ENCODE data around the gene REEP5.
"Not testable (repeated sequence)": the region's sequence is repeated elsewhere in the genome, so short reads cannot be mapped to it uniquely, and the experiment has no call there.

The REEP5 gene

GRCh38 chr5:112931473-112931872, 9.4 kb upstream of the REEP5 start:
- DNase-seq: no peak

DNA sequence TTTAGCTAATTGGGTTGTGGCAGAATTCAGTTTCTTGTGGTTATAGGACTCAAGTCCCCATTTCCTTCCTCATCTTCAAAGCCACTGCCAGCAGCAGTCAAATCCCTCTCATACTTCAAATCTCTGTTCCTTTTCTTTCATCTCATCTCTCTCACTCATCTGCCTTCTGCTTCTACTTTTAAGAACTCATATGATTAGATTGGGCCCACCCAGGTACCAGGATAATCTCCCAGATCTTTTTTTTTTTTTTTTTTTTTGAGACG, 8.0 kb upstream of the REEP5 start:
- DNase-seq: peak; percentile 60

DNA sequence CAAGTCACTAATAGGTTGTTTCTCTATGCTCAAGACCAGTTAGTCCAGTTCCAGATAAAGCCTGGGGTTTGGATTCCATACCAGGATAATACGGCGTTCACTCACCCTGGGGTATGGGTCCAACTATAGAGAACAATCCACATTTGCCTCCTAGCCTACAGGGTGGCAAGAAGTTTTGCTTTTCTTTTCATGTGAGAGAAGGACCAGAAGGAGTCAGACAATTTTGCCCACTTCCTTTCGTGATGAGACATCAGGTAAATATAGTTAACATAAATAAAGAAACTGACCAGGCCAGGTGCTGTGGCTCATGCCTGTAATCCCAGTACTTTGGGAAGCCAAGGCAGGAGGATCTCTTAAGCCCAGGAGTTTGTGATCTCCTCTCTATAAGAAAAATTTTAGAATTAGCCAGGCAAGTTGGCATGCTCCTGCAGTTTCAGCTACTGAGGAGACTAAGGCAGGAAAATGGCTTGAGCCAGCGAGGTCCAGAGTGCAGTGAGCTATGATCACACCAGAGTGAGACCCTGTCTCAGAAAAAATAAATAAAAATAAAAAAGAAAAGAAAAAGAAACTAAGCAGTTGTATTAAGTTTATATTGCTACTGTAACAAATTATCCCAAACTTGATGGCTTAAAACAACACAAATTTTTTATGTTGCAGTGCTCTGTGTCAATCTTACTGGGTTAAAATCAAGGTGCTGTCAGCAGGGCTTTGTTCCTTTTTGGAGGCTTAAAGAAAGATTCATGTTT, 7.5 kb upstream of the REEP5 start:
- peak; percentile 25 for DNase-seq

- DNase-seq: no peak
Observed at GRCh38 chr5:112923988-112924387, 2.0 kb upstream of the REEP5 start.

DNA sequence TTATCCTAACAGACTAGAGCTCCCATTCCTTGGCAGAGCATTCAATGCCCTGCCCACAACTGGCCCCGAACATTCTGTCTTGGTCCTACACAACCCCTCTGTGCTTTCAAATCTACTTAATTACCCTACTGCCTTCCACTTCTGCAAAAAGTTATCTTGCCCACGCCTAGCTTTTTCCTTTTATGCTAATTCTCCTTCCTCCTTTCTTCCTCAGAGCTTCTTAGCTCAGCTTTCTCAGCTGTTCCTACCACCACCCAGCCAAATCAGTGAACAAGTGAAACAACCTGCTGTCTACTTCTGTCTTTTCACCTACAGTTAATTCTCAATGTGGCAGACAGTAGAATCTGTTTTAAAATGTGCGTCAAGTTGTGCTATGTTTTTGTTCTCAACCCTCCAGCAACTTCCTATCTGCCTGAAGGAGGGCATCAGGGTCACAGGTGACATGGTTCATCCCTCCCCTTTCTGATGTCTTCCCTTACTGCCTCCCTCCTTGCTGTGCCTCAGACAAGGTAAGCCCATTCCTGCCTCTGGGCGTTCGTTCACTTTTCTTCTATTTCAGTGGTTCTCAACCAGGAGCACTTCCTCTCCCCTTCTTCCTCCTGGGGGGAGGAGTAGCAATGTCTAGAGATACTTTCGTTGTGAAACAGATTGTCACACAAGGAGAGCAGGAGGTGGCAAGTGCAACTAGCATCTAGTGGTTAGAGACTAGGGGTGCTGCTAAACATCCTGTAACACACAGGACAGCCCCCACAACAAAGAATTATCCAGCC, 1.3 kb upstream of the REEP5 start:
- DNase-seq: peak; percentile 50

DNA sequence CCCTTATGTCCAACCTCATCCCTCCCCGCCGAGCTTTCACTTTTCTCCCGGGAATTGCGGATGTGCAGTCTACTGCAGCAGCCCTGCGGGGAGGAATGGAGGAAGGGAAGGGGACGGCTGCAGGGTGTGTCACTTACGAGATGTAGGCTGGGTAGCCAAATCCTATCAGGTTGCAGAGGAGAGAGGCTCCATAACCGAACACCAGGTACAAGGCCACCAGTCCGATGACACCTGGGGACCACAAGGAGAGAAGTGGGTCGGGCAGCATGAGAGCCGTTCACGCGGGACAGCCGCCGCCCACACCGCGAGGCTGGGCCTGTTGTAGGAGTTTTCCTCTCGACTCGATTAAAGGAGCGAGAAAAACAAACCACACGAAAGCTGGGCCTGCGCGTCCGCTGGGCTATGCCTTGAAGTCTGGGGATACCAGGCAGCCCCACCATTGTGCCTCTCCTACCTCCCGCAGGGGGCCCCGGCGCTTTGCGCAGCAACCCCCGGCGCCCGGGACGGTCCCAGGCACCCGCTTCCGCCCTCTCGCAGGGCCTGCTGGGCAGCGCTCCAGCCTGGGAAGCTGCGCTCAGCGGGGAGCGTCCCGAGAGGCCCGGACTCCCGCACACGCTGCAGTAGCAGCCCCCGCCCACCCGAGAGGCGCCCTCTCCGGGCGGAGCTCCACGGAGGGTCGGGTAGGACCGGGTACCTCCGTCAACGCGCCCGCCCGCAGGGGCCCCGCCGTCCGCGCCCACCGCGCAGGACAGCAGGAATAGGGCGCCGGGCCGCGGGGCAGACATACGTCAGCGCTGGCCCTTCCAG, 798 bp downstream of the REEP5 start:
- DNase-seq: peak; percentile 55

- no peak for DNase-seq
Observed at GRCh38 chr5:112919972-112920371, 2.1 kb downstream of the REEP5 start.

GRCh38 chr5:112918679-112919078, 3.3 kb downstream of the REEP5 start:
- no peak for DNase-seq

- DNase-seq: no peak
Observed at GRCh38 chr5:112918136-112918535, 3.9 kb downstream of the REEP5 start.

DNA sequence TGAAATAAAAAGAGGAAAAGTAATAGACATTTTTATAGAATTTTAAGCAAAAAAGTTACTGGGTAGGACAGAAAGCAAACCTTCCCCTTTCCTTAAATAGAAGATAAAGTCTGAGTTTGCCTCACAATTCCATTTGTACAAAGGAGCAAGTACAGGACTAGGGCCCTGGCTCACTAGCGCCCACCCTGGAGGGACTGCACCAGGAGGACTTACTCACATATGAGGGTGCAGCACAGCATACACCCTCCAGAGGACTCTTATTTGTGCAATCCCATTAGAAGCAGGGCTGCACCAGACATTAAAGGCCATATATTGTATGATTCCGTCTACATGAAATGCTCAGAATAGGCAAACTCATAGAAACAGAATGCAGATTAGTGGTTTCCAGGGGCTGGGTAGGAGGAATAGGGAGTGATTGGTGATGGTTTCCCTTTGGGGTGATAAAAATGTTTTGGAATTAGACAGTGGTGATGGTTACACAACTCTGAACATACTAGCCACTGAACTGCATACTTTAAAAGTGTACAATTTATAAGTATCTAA, 4.5 kb downstream of the REEP5 start:
- DNase-seq: peak; percentile 24

DNA sequence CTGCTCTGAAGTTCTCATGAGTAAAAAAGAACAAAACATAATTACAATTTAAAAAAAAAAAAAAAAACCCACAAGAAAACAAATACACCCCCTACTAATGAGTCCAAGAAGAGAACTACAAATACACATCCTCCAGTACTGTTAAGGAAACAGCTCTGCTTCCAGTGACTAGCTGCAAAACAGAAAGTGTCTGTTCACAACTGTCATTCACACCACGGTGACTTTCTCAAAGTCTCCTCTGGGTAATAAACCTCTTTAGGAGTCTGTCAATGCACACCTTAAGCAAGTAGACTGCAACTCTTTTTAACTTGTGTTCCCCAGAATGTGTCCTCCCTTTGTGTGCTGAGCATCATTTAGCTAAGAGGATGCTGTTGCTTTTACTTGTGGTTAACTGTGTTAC, 6.2 kb downstream of the REEP5 start:
- peak; percentile 23 for DNase-seq

DNA sequence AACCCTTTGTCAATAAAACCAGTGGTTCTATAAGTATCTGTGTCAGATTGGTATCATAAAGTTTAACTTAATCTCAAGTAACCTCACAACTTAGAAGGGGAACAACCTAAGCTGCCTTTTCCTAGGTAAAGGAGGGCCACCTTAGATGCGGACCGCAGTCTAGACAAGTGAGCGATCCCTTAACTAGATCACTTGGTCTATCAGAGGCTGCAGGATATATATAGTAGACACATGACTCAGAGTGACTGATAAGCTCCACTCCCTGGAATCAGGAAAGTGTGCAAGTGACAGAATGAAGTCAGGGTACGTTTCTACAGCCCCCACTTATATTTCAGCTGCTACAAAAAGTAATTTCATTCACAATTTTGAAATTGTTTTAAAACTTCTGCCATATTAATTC, 7.4 kb downstream of the REEP5 start:
- no peak for DNase-seq

DNA sequence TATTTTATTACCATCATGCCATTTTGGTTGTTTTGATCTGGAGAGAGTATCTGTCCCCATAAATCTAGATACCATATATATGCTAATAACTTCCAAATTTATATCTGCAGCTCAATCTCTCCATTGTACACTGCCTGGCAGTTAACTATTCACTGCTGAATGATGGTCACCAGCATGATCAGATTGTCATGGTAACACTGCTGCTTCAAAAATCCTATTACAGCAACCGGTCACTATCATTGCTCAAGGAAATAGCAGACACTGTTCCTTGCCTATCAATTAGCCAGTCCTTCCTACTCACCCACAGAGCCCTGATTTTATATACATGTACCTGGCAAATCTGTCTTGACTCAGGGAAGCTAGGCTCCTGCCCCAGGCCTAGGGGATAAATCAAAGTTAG, 11.5 kb downstream of the REEP5 start:
- DNase-seq: no peak

DNA sequence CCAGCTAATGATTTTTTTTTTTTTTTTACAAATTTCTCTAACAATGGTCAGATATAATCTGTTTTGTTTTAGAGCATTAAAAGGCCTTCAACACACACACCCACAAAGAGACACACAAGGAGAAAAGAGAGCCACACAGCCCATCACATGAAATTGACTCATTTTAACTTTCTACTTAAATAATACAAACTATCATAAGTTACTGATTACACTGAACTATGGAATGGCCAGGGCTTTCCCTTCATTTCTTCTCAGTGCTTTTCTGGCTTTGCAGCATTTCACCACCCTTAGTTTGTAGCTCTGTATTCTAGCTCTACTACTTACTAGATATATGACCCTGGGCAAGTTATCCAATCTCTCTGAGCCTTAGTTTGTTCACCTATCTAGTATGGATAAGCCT, 13.2 kb downstream of the REEP5 start:
- no peak for DNase-seq

DNA sequence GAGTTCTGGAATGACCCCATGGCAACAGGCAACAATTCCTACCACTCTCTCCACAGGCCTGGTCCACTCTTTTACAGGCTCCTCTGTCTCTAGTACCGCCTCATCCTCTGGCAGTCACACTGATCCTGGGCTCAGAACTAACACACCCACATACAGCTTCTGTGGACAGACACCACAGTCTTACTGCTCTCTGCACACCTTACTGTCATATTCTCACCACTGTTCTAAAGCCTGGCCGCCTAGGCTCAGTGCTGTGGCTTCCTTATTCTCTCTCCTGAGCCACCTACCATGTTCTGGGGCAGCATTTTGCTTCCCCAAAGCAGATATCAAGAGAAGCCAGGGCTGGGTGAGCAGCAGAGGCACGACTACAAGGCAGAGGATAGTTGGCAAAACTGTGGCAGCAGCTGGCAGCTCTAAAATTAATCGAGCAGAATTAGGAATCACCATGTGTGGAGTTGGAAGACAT, 14.8 kb downstream of the REEP5 start:
- no peak for DNase-seq

- DNase-seq: no peak
Observed at GRCh38 chr5:112906637-112907036, 15.4 kb downstream of the REEP5 start.

- not testable (repeated sequence) for DNase-seq
Observed at GRCh38 chr5:112904996-112905395, 17.0 kb downstream of the REEP5 start.

DNA sequence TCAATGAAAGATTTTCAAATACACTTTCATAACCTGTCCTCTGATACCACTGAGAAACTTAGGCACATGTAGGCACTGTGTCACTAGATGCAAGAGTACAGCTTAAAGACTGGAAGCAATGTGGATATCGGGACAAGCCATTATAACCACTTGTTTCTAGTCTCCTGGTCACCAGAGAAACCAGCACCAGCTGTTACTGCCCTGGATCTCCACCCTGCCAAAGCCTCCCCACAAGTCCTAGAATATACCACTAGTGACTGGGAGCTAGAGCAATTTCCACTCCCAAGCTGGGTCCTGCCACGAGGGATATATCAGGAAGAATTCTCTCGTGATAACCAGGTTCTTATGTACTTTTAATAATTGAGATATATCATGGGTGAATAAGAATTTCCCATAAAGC, 19.5 kb downstream of the REEP5 start:
- DNase-seq: no peak

GRCh38 chr5:112895682-112896081, 26.3 kb downstream of the REEP5 start:
- DNase-seq: no peak

DNA sequence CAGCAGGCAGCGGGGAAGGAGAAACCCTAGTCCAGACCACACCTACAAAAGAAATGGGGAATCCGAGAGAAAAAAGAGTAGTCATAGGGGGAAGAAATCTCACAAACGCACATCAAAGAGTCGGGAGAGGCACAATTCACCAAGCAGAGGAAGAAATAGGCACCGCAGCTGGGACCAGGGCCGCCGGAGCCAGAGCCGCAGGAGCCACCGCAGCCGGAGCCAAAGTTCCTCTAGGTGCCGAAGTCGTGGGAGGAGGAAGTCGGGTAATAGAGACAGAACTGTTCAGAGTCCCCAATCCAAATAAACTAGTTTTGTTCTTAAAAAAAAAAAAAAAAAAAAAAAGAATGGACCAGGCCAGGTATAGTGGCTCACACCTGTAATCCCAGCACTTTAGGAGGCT, 29.3 kb downstream of the REEP5 start:
- DNase-seq: no peak

GRCh38 chr5:112892066-112892465, 30.0 kb downstream of the REEP5 start:
- not testable (repeated sequence) for DNase-seq

GRCh38 chr5:112886975-112887374, 35.1 kb downstream of the REEP5 start:
- DNase-seq: peak; percentile 18

DNA sequence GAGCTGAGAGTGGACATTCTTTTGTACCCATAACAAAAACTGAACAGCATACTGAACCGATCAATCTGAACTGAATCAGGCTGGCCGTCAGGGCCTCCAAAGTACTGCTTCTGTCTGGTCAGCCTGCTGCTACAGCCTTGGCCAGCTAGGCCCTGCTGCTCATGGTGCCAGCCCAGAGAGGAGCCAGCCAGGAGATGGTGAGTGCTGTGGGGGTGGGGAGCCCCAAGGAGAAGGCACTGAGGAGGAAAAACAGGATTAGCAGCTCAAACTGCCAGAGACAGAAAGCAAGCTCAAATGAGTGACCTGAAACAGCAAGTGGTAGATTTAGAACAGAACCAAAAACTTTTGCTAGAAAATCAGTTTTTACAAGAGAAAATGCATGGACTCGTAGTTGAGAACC, 37.0 kb downstream of the REEP5 start:
- no peak for DNase-seq

- DNase-seq: no peak
Observed at GRCh38 chr5:112883192-112883591, 38.8 kb downstream of the REEP5 start.

All from CD4-positive, alpha-beta T cell treated with Interleukin-12 subunit alpha and Interleukin-12 subunit beta, for 1 hour (primary cell).